Liver (tissue), 9 donors: ENCODE measurements around the gene NPHS2. TPM values are rescaled to one million over a fixed set of nuclear protein-coding genes. Genes with fewer than 3 reads are reported as not detected.

Experiments
- DNase-seq: peaks from one replicate; pipeline ENCODE4 v3.0.0-alpha.2; 2017; ENCODE audit warnings: low spot score
- H3K27ac ChIP-seq, 2 donors: one replicate each; pipeline ENCODE4 v1.7.0; 2013; ENCODE audit warnings: inconsistent platforms in 2 of 2, low read length in 2 of 2, control low read depth in 1 of 2, low read depth in 1 of 2, mild to moderate bottlenecking in 1 of 2
- H3K27me3 ChIP-seq, 4 donors: one replicate each; pipeline versions ENCODE4 v1.6.1 to v1.7.0; 2013; ENCODE audit warnings: low read length in 3 of 4, inconsistent platforms in 1 of 4, mild to moderate bottlenecking in 1 of 4, moderate library complexity in 1 of 4; ENCODE audit not compliant: control insufficient read depth in 4 of 4, insufficient read depth in 4 of 4
- H3K36me3 ChIP-seq, 4 donors: one replicate each; pipeline versions ENCODE4 v1.6.1 to v1.7.0; 2013; ENCODE audit warnings: low read length in 3 of 4, mild to moderate bottlenecking in 3 of 4, low read depth in 1 of 4, moderate library complexity in 1 of 4; ENCODE audit not compliant: control insufficient read depth in 4 of 4, insufficient read depth in 3 of 4
- H3K4me1 ChIP-seq, 4 donors: one replicate each; pipeline versions ENCODE4 v1.6.1 to v1.7.0; 2013; ENCODE audit warnings: low read length in 3 of 4, mild to moderate bottlenecking in 3 of 4, moderate library complexity in 1 of 4; ENCODE audit not compliant: control insufficient read depth in 4 of 4, insufficient read depth in 4 of 4
- H3K4me3 ChIP-seq, 3 donors: one replicate each; pipeline versions ENCODE4 v1.6.1 to v1.7.0; 2013; ENCODE audit warnings: low read length in 3 of 3, control low read depth in 1 of 3, low read depth in 1 of 3, mild to moderate bottlenecking in 1 of 3
- H3K9ac ChIP-seq, 2 donors: one replicate each; pipeline ENCODE4 v1.7.0; 2013; ENCODE audit warnings: low read length in 2 of 2, mild to moderate bottlenecking in 2 of 2, moderate library complexity in 2 of 2, control low read depth in 1 of 2, low read depth in 1 of 2
- H3K9me3 ChIP-seq, 4 donors: one replicate each; pipeline versions ENCODE4 v1.6.1 to v1.7.0; 2013; ENCODE audit warnings: low read length in 3 of 4; ENCODE audit not compliant: control insufficient read depth in 4 of 4
- ATF3 ChIP-seq: IDR thresholded peaks from 2 replicates; pipeline ENCODE4 v1.6.1; 2016; ENCODE audit warnings: antibody characterized with exemption
- CTCF ChIP-seq: fragments of 150-350 bp; IDR thresholded peaks from 2 replicates; pipeline ENCODE4 v1.5.1; 2017; ENCODE audit warnings: improper control_type of control experiment, low read depth, low read length; ENCODE audit not compliant: missing input control
- EGR1 ChIP-seq, 2 donors: IDR thresholded peaks; 2 replicates each; pipeline ENCODE4 v1.6.1; 2016 to 2018; ENCODE audit warnings: antibody characterized with exemption in 2 of 2, low read depth in 2 of 2
- FOXA1 ChIP-seq: IDR thresholded peaks from 2 replicates; pipeline ENCODE4 v1.6.1; 2016; ENCODE audit warnings: antibody characterized with exemption
- FOXA2 ChIP-seq: IDR thresholded peaks from 2 replicates; pipeline ENCODE4 v1.6.1; 2016; ENCODE audit warnings: antibody characterized with exemption
- GABPA ChIP-seq, 2 donors: IDR thresholded peaks in 1 of 2; conservative IDR thresholded peaks in 1 of 2; 2 replicates each; pipeline ENCODE4 v1.6.1; 2016; ENCODE audit warnings: antibody characterized with exemption in 2 of 2, mild to moderate bottlenecking in 1 of 2, moderate library complexity in 1 of 2
- HNF4A ChIP-seq, 2 donors: conservative IDR thresholded peaks; 2 replicates each; pipeline ENCODE4 v1.6.1; 2016; ENCODE audit warnings: antibody characterized with exemption in 2 of 2, mild to moderate bottlenecking in 2 of 2
- JUND ChIP-seq, 2 donors: IDR thresholded peaks; 2 replicates each; pipeline ENCODE4 v1.6.1; 2016; ENCODE audit warnings: antibody characterized with exemption in 2 of 2
- MAX ChIP-seq: IDR thresholded peaks from 2 replicates; pipeline ENCODE4 v1.6.1; 2016; ENCODE audit warnings: antibody characterized with exemption
- RAD21 ChIP-seq, 2 donors: IDR thresholded peaks; 2 replicates each; pipeline ENCODE4 v1.6.1; 2016; ENCODE audit warnings: antibody characterized with exemption in 2 of 2, mild to moderate bottlenecking in 2 of 2
- REST ChIP-seq: IDR thresholded peaks from 2 replicates; pipeline ENCODE4 v1.6.1; 2016; ENCODE audit warnings: antibody characterized with exemption, mild to moderate bottlenecking
- TAF1 ChIP-seq: conservative IDR thresholded peaks from 2 replicates; pipeline ENCODE4 v1.6.1; 2016; ENCODE audit warnings: antibody characterized with exemption, mild to moderate bottlenecking
- YY1 ChIP-seq: IDR thresholded peaks from 2 replicates; pipeline ENCODE4 v1.6.1; 2016; ENCODE audit warnings: antibody characterized with exemption, mild to moderate bottlenecking
- ZBTB33 ChIP-seq: IDR thresholded peaks from 2 replicates; pipeline ENCODE4 v1.6.1; 2016; ENCODE audit warnings: antibody characterized with exemption
- WGBS: extraction: QIAGEN DNeasy Blood & Tissue Kit; methylation state at CpG from one replicate; pipeline ENCODE4 v1.1.7; 2013; 5-methylcytosine and 5-hydroxymethylcytosine counted together
- polyA plus RNA-seq, 2 donors: library from polyadenylated mRNA; stranded (reverse) in 1 of 2; unstranded in 1 of 2; fragments of 200-250 nt in 1 of 2; fragments of >200 nt in 1 of 2; fragmentation: Nextera tagmentation in 1 of 2; extraction: Ambion mirVana in 1 of 2; gene quantifications; one replicate each; pipeline versions ENCODE4 v1.2.1 to v1.2.3, GENCODE V29; 2013 to 2015
- total RNA-seq, 2 donors: library from RNA; depleted of rRNA; stranded (reverse); fragments of >200 nt; gene quantifications; one replicate each; pipeline ENCODE4 v1.2.3, GENCODE V29; 2014
- donor health status: healthy.
- donor health status: healthy.
- donor health status: healthy.
- donor health status: healthy.
- donor health status: healthy.

NPHS2 gene
- total and polyA plus RNA-seq, 4 donors: not detected

GRCh38 chr1:179541774-179542173 is 34.0 kb downstream of the NPHS2 start:
- Histone ChIP-seq H3K4me3 (no peak overlapping the region), H3K9ac (no peak overlapping the region), H3K27me3 (no peaks in the 10 kb centered on the region), H3K27ac (no peak overlapping the region), H3K4me1 (no peaks in the 10 kb centered on the region), H3K36me3 (no peaks in the 10 kb centered on the region), H3K9me3 (no peaks in the 10 kb centered on the region)
- no peak for TF ChIP-seq HNF4A (conservative IDR thresholded peaks at IDR 0.05)
- WGBS: 67% methylated on average over 2 of the region's 2 CpGs
- no peak for DNase-seq

- H3K4me3 ChIP-seq: no peak overlapping the region
- no peaks in the 10 kb centered on the region for H3K27me3 ChIP-seq
- no peaks in the 10 kb centered on the region for H3K9me3 ChIP-seq
- no peaks in the 10 kb centered on the region for H3K36me3 ChIP-seq
- 57% methylated on average over 1 of the region's 1 CpG for WGBS
- H3K9ac ChIP-seq: no peak overlapping the region
- TF ChIP-seq CTCF (no peak), EGR1 (IDR thresholded peaks at IDR 0.05; ENCODE audit: low read depth in 2 of 2) (no peak), JUND (IDR thresholded peaks at IDR 0.05) (no peak), RAD21 (IDR thresholded peaks at IDR 0.05) (no peak), FOXA2 (no peak), GABPA (IDR thresholded peaks at IDR 0.05 in 1 of 2, conservative IDR thresholded peaks at IDR 0.05 in 1 of 2) (no peak), MAX (no peak), FOXA1 (no peak), ATF3 (no peak), TAF1 (no peak), REST (no peak), ZBTB33 (no peak), YY1 (no peak)
- no peak overlapping the region for H3K27ac ChIP-seq
- no peak for DNase-seq
- H3K4me1 ChIP-seq: no peaks in the 10 kb centered on the region
Measured at GRCh38 chr1:179530352-179530751, 45.4 kb downstream of the NPHS2 start.
